Karpas-422 (cell line): Measurements from ENCODE around the gene EMILIN1. TPM values are rescaled to one million over a fixed set of nuclear protein-coding genes. Genes with fewer than 3 reads are reported as not detected.

Experiments used
- DNase-seq: peaks from one replicate; pipeline ENCODE4 v3.0.0-alpha.2; 2015
- H2AFZ ChIP-seq: fragments of 200-600 bp; sonication (generic); 2 replicates; pipeline ENCODE4 v1.6.1; 2014; ENCODE audit warnings: antibody characterized with exemption, low read length, mixed read lengths
- H3K27ac ChIP-seq: fragments of 200-600 bp; sonication (generic); 2 replicates; pipeline ENCODE4 v1.5.1; 2014; ENCODE audit warnings: mild to moderate bottlenecking, low read length, moderate library complexity
- H3K27me3 ChIP-seq: fragments of 200-600 bp; sonication (generic); 2 replicates; pipeline ENCODE4 v1.6.1; 2014; ENCODE audit warnings: low read length, mixed read lengths
- H3K36me3 ChIP-seq: fragments of 200-600 bp; sonication (generic); 2 replicates; pipeline ENCODE4 v1.6.1; 2014; ENCODE audit warnings: low read length, mixed read lengths; ENCODE audit not compliant: insufficient read depth
- H3K4me1 ChIP-seq: fragments of 200-600 bp; sonication (generic); 2 replicates; pipeline ENCODE4 v1.6.1; 2014; ENCODE audit warnings: mild to moderate bottlenecking, low read length, mixed read lengths
- H3K4me2 ChIP-seq: fragments of 200-600 bp; sonication (generic); 2 replicates; pipeline ENCODE4 v1.6.1; 2014; ENCODE audit warnings: low read length, low read depth, mild to moderate bottlenecking; ENCODE audit not compliant: poor library complexity, severe bottlenecking
- H3K4me3 ChIP-seq: fragments of 200-600 bp; sonication (generic); 2 replicates; pipeline ENCODE4 v1.5.1; 2014; ENCODE audit warnings: mild to moderate bottlenecking, antibody characterized with exemption, low read length, mixed read lengths
- H3K79me2 ChIP-seq: fragments of 200-600 bp; sonication (generic); 2 replicates; pipeline ENCODE4 v1.6.1; 2014; ENCODE audit warnings: mild to moderate bottlenecking, low read length, mixed read lengths
- H3K9ac ChIP-seq: fragments of 200-600 bp; sonication (generic); 2 replicates; pipeline ENCODE4 v1.6.0; 2014; ENCODE audit warnings: low read length
- H3K9me2 ChIP-seq: fragments of 200-600 bp; sonication (generic), shearing (Covaris generic); replicated peaks from 2 replicates; pipeline ENCODE4 v1.6.0; 2014; ENCODE audit warnings: mild to moderate bottlenecking, low read length, moderate library complexity; ENCODE audit not compliant: insufficient read depth
- H3K9me3 ChIP-seq: fragments of 300-700, 200-600 bp; sonication (generic); 2 replicates; pipeline ENCODE4 v1.6.1; 2014; ENCODE audit warnings: low read length, mixed read lengths
- H4K20me1 ChIP-seq: fragments of 200-600 bp; sonication (generic); 2 replicates; pipeline ENCODE4 v1.6.1; 2014; ENCODE audit warnings: mild to moderate bottlenecking, antibody characterized with exemption, low read length, low read depth; ENCODE audit not compliant: insufficient read depth
- total RNA-seq: library from RNA; depleted of rRNA; stranded (reverse); fragments of >200 nt; shearing (Covaris generic); gene quantifications from 2 replicates; pipeline ENCODE4 v1.2.3, GENCODE V29; 2014; ENCODE audit warnings: low replicate concordance

The EMILIN1 gene
- total RNA-seq, 1 experiment from 2014 or later = not detected

GRCh38 chr2:27050996-27051901 lies 27.2 kb upstream of the EMILIN1 start, which contains the start of gene AGBL5:
Gene AGBL5, plus strand, starts transcription at chr2:27051668. Its CDS starts 1,291 bp downstream, at chr2:27052959.
- Histone ChIP-seq H3K4me1 (peaks cover 20% of the 10 kb centered on the region), H3K9me2 (no peaks in the 10 kb centered on the region), H4K20me1 (no peaks in the 10 kb centered on the region), H3K4me3 (peak within 1 kb of the TSS; percentile 89), H3K36me3 (no peaks in the 10 kb centered on the region; the same call in 1 of the 2 replicates), H3K27me3 (no peaks in the 10 kb centered on the region), H3K4me2 (peak within 1 kb of the TSS; percentile 89), H2AFZ (peak within 1 kb of the TSS; percentile 72; the same call in 1 of the 2 replicates), H3K79me2 (peaks cover 4% of the 10 kb centered on the region; the same call in 1 of the 2 replicates), H3K9ac (peak within 1 kb of the TSS; percentile 80), H3K9me3 (no peaks in the 10 kb centered on the region), H3K27ac (peak within 1 kb of the TSS; percentile 79)
- DNase-seq = peak; percentile 98

GRCh38 chr2:27051902-27052645 lies 26.3 kb upstream of the EMILIN1 start:
- Histone ChIP-seq H3K79me2 (peaks cover 4% of the 10 kb centered on the region; the same call in 1 of the 2 replicates), H3K9ac (peak overlapping the region; percentile 80), H3K9me3 (no peaks in the 10 kb centered on the region), H3K27me3 (no peaks in the 10 kb centered on the region), H3K4me3 (peak overlapping the region; percentile 89), H2AFZ (peak overlapping the region; percentile 39; the same call in 1 of the 2 replicates), H3K36me3 (no peaks in the 10 kb centered on the region; the same call in 1 of the 2 replicates), H3K27ac (no peak overlapping the region), H4K20me1 (no peaks in the 10 kb centered on the region), H3K4me1 (peaks cover 20% of the 10 kb centered on the region), H3K4me2 (peak overlapping the region; percentile 89), H3K9me2 (no peaks in the 10 kb centered on the region)
- DNase-seq = peak; percentile 67

GRCh38 chr2:27053321-27053720 lies 25.1 kb upstream of the EMILIN1 start:
- no peaks in the 10 kb centered on the region for H3K9me3 ChIP-seq
- no peak for DNase-seq
- H3K27ac ChIP-seq = no peak overlapping the region
- no peaks in the 10 kb centered on the region for H4K20me1 ChIP-seq
- H2AFZ ChIP-seq = no peak overlapping the region
- no peaks in the 10 kb centered on the region for H3K9me2 ChIP-seq
- H3K36me3 ChIP-seq = no peaks in the 10 kb centered on the region; the same call in 1 of the 2 replicates
- no peak overlapping the region for H3K9ac ChIP-seq
- H3K79me2 ChIP-seq = peaks cover 4% of the 10 kb centered on the region; the same call in 1 of the 2 replicates
- H3K4me3 ChIP-seq = no peak overlapping the region
- H3K4me2 ChIP-seq = no peak overlapping the region
- H3K27me3 ChIP-seq = no peaks in the 10 kb centered on the region
- H3K4me1 ChIP-seq = peaks cover 20% of the 10 kb centered on the region

- Histone ChIP-seq H3K79me2 (peaks cover 4% of the 10 kb centered on the region; the same call in 1 of the 2 replicates), H3K4me2 (no peak overlapping the region), H2AFZ (no peak overlapping the region), H3K9me2 (no peaks in the 10 kb centered on the region), H3K27ac (no peak overlapping the region), H3K4me1 (peaks cover 20% of the 10 kb centered on the region), H3K9ac (no peak overlapping the region), H3K36me3 (no peaks in the 10 kb centered on the region; the same call in 1 of the 2 replicates), H3K27me3 (no peaks in the 10 kb centered on the region), H4K20me1 (no peaks in the 10 kb centered on the region), H3K4me3 (no peak overlapping the region), H3K9me3 (no peaks in the 10 kb centered on the region)
- DNase-seq = no peak
Measured at GRCh38 chr2:27053776-27054175, 24.6 kb upstream of the EMILIN1 start.

- no peak overlapping the region for H3K4me3 ChIP-seq
- no peak overlapping the region for H3K9ac ChIP-seq
- H3K9me3 ChIP-seq = no peaks in the 10 kb centered on the region
- no peak for DNase-seq
- no peak overlapping the region for H3K4me2 ChIP-seq
- H3K4me1 ChIP-seq = peaks cover 12% of the 10 kb centered on the region
- no peaks in the 10 kb centered on the region for H3K27me3 ChIP-seq
- no peak overlapping the region for H3K27ac ChIP-seq
- no peak overlapping the region for H2AFZ ChIP-seq
- no peaks in the 10 kb centered on the region for H4K20me1 ChIP-seq
- H3K9me2 ChIP-seq = no peaks in the 10 kb centered on the region
- H3K36me3 ChIP-seq = no peaks in the 10 kb centered on the region; the same call in 1 of the 2 replicates
- H3K79me2 ChIP-seq = peaks cover 4% of the 10 kb centered on the region; the same call in 1 of the 2 replicates
Measured at GRCh38 chr2:27054721-27055120, 23.7 kb upstream of the EMILIN1 start.

GRCh38 chr2:27057184-27057583 lies 21.2 kb upstream of the EMILIN1 start:
- peaks cover 8% of the 10 kb centered on the region for H3K4me1 ChIP-seq
- H3K4me2 ChIP-seq = no peak overlapping the region
- no peak overlapping the region for H3K4me3 ChIP-seq
- no peak overlapping the region for H2AFZ ChIP-seq
- peaks cover under 1% of the 10 kb centered on the region; the same call in 1 of the 2 replicates for H3K79me2 ChIP-seq
- DNase-seq = no peak
- no peaks in the 10 kb centered on the region for H4K20me1 ChIP-seq
- H3K36me3 ChIP-seq = no peaks in the 10 kb centered on the region; the same call in 1 of the 2 replicates
- H3K9me3 ChIP-seq = no peaks in the 10 kb centered on the region
- no peak overlapping the region for H3K27ac ChIP-seq
- H3K27me3 ChIP-seq = no peaks in the 10 kb centered on the region
- H3K9ac ChIP-seq = no peak overlapping the region
- H3K9me2 ChIP-seq = no peaks in the 10 kb centered on the region

- H3K9ac ChIP-seq = no peak overlapping the region
- H3K9me3 ChIP-seq = no peaks in the 10 kb centered on the region
- H3K27me3 ChIP-seq = no peaks in the 10 kb centered on the region
- no peaks in the 10 kb centered on the region for H3K9me2 ChIP-seq
- H3K27ac ChIP-seq = no peak overlapping the region
- no peaks in the 10 kb centered on the region; the same call in 1 of the 2 replicates for H3K36me3 ChIP-seq
- DNase-seq = no peak
- H3K4me3 ChIP-seq = no peak overlapping the region
- H3K4me1 ChIP-seq = no peaks in the 10 kb centered on the region
- no peak overlapping the region for H3K4me2 ChIP-seq
- H3K79me2 ChIP-seq = no peaks in the 10 kb centered on the region
- H2AFZ ChIP-seq = no peak overlapping the region
- no peaks in the 10 kb centered on the region for H4K20me1 ChIP-seq
Measured at GRCh38 chr2:27058210-27058609, 20.2 kb upstream of the EMILIN1 start.
